HG02885 (cell line): ENCODE results near the gene RPUSD4.

Source experiments
- ATAC-seq: cut with Tn5 transposase; IDR thresholded peaks from one replicate; pipeline ENCODE4 v1.9.1; 2021; ENCODE audit warnings: mild to moderate bottlenecking; ENCODE audit not compliant: unreplicated experiment, poor library complexity

Gene RPUSD4

DNA sequence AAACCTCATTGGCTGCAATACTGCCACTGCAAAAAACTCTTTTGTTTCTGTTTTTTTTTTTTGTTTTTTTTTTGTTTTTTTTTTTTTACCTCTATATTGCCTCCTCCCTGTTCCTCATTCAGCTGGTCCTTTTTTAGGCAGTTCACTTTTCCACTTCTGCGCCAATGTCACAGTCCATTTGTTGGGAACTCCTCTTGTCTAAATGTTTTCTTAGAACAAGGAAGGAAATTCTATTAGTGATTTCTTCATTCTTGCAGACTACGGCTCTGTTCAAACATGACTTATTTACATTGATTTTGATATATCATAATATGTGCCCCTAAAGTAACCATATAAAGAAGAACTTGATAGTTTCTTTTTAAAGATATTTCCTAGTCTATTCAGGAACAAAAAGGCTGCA is 3.0 kb upstream of the RPUSD4 start:
- no peak for ATAC-seq

DNA sequence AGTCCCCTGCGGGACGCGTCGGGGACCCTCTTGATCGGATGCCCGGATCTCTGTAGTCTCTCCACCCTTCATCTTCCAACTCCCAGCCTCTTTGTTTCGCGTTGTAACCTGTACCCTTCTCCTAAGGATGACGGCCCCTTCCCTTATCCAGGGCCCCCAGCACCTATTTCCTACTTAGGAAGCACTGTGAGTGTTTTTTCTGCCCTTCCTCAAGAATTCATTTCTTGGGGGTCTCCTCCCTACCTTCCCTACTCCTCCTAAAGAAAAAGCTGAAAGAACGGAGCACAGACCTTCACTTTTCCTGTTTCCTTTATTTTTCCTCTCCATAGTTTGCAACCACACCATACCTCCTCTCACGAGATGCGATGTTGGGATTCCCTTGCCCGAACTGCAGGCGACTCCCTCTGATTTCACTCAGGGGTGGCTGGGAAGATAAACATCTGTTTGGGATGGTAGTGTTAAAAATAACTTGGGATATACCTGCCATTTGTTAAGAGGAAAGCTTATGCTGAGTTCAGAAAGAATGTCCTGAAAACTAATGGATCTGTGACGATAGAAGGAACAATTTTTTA is 725 bp upstream of the RPUSD4 start:
- no peak for ATAC-seq

DNA sequence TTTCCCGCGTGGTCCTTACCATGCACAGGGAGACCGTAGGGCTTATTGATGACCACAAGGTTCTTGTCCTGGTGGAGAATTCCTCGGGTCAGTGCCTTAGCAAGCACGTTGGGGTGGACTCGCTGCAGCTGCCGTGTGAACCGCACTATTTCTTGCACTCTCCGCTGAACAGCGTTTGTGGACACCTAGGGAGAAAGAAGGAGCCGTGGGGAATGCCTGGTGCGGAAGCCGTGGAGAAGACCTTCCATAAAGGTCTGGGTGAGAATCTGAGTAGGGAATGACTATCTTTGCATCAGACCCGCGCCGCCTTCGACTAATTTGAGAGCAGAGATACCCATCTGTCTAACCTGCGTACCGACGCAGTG is 597 bp downstream of the RPUSD4 start:
- no peak for ATAC-seq

DNA sequence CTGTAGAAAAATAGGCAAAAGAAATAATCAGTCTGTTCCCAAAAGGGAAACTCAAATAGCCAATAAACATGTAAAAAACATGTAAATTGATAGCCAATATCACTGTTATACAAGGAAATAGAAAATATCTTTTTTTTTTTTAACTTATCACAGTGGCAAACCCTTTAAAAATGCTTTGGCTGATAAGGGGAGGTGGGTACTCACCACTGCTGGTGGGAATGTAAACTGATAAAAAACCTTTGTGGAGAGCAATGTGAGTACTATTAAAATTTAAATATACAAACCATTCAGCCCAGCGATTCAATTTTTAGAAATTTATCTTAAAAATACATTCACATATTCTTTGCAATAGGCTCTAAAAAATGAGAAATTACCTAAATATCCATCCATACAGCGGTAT is 3.6 kb downstream of the RPUSD4 start:
- ATAC-seq: no peak

DNA sequence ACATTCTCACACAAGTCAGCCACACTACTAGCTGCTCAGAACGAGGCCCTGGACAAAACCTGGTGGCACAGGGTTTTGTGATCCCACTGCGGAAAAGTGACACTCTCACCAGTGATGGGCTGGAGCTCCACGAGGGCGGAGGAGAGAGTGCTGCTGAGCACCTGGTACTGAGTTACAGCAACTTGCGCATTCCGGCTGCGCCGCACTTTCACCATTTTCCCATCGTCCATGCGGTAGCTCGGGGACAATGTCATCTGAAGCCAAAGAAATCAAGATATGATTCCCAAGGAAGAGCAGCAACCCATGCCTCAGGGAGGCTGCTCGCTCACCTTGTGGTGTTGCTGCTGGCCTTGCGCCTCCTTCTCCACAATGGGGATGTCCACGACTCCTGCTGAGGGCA is 6.1 kb downstream of the RPUSD4 start:
- ATAC-seq: no peak

DNA sequence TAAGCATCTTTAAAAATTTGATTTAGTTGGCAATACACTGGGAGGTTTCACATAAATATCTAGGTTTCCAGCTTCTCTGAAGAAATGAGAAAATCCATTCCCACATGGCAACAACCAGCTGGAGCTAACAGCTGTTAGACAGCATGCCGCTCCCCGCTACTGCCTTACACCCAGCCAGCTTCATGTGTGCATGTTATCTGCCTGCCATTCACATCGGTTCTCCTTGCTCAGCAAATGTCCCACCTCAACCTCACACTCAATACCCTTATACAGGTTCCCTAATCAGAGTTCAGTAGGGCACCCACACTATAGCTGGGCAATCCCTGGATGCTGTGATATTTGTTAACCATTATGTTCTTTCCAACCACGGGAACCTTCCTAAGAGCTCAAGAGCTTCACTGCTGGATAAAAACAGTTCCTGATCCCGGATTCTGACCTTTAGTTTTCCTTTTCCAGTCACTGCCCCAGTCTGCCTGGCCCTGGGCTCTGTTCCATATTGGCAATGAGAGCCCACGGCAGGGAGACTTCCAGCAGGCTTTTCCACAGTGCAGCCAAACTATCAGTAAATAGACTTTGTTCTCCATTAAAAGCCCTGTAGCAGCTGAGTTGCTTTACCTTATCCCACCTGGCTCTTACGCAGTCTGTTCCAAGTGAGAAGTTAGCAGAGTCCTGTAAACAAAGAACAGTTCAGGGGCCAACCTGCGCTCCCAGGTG is 8.6 kb downstream of the RPUSD4 start:
- no peak for ATAC-seq

DNA sequence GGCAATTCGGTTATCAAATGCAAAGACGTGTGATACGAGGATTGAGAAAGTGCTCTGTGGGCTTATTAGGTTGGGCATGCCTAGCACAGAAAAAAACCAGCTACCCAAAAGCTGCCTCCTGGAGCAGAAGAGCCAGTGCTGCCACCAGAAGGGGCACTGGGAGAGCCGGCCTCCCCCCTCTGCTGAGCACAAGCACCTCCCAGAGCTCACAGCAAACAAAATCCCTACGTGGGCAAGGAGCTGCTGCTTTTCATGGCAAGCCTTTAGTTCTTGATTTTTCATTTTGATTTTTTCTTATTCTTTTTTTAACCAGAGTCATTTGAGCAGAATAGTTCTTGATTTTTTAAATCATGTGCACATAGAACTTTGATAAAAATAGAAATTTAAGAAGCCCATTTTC is 12.8 kb downstream of the RPUSD4 start:
- ATAC-seq: no peak

DNA sequence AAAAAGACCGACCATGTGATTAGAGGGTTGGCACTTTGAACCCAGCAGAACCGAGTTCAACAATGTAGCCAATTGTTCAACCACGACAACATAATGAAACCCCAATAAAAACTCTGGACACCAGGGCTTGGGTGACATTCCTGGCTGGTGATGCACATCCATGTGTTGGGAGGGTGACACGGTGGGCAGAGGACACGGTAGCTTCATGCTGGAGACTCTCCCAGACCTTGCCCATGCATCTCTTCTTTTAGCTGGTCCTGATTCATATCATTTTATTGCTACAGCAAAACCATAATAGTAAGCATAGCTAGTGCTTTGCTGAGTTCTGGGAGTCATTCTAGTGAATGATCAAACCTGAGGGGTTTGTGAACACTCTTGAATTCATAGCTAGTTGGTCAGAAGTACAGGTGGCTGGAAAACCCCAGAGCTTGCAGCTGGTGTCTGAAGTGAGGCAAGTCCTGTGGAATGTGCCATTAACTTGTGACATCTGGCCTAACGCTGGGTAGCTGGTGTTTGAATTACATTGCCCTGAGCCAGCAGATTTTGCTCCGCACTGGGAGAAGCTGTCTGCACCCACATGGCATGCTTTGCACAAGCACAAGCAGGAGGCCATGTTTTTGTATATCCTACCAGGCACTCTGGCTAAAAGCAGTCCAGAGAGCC is 14.0 kb downstream of the RPUSD4 start:
- no peak for ATAC-seq

DNA sequence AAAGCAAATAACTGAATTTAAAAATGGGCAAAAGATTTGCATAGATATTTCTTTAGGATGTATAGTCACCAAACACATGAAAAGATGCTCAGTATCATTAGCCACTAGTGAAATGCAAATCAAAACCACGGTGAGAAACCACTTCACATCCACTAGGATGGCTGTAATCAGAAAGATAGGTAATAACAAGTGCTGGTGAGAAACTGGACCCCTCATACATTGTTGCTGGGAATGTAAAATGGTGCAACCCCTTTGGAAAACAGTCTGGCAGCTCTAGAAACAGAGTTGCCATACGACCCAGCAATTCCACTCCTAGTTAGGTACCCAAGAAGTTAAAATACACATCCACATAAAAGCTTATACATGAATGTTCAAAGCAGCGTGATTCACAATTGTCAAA is 16.3 kb downstream of the RPUSD4 start:
- no peak for ATAC-seq

DNA sequence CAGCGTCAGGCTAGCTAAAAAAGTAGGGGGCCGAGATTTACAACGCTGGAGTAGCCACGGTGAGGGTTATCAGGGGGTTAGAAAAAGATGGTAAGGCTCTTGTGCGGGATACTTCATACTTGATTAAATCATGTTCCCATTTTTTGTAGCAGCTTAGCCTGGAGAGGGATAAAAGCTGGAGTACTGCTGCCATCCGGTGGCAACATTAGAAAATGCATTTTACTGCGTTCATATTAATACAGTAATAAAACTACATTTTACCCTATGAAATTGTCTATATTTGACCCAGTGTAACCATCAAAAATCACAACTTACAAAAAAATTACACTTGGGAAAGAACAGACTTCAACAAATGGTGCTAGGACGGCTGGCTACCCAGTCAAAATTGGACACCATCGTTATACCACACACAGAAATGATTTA is 17.3 kb downstream of the RPUSD4 start:
- no peak for ATAC-seq

DNA sequence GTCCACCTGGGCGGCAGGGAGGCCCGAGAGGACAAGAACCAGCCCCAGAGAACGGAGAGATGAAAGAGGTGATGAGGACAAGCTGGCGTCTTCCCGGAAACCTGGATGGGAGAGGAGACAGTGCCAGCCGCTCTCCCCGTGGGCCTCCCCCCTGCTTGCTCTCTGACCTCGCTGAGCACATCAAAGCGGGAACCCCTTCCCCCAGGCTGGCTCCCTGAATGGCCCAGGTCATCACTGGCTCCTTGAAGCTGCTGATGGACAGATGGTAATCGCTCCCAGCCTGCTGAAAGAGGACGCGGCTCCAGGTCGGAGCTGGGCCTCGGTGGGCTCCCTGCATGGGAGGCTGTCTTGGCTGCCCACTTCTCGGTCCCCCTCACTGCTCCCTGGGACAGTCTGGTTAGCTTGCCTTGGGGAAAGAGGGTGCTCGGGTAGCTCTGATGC is 18.4 kb downstream of the RPUSD4 start:
- no peak for ATAC-seq

DNA sequence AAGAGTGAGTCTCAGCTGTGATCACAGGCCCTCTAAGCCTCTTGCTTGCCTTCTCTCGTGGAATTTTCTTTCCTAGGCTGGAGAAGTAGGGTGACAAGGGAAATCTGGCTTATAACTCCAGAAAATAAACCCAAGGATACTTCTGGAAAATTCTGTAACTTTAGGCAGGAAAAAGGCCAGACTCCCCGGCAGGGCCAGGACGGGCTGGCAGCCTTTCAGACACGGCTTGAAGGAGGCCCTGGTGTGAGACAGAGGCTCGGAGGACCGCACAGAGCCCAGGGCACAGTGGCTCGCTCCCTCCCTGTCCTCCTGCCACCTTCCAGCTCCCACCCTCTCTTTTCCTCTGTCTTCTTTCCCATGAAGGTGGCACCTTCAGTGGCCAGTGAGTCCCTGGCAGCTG is 19.1 kb downstream of the RPUSD4 start:
- no peak for ATAC-seq

DNA sequence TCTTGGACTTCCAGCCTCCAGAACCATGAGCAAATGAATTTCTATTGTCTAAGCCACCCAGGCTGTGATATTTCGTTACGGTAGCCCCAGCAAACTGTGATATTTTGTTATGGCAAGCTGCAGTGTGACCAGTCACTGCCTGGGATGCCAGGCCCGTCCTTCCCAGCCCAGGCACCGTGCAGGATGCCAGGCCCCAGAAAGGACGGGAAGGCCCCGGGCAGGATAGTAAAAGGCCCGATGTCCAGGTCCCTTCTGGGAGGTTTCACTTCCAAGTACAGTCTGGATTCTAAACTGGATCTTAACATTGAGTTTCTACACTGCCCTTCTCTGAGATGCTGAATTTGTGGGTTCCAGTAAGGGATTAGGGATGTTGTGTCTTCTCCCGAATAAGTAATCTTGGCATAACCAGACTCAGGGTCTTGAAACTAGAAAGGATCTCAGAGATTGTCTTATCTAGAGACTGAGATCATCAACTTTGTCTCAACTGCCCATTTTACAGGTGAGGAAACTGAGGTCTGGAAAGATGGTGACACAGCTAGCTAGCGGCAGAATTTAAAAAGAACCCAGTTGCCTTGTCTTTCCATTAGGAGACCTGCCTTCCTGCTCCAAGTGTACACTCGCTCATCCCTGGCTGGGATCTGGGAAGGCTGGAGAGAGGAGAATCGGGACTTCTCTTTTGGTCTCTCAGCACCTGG is 19.9 kb downstream of the RPUSD4 start:
- ATAC-seq: no peak

DNA sequence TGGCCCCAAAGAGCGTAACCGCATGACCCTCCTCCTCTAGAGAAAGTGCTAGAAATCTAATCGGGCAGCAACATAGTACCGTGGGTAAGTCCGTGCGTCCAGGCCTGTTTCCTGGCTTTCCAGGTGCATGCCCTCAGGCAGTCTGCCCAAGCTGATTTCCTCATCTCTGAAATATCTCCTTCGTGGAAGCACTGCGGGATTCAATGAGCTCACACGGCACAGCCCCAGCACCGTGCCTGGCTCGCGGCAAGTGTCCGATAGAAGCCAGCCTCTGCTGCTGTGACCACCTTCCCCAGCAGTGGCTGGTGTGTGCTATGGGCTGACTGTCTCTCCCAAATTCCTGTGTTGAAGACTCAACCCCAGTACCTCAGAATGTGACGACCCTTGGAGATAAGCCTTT is 20.7 kb downstream of the RPUSD4 start:
- ATAC-seq: no peak

DNA sequence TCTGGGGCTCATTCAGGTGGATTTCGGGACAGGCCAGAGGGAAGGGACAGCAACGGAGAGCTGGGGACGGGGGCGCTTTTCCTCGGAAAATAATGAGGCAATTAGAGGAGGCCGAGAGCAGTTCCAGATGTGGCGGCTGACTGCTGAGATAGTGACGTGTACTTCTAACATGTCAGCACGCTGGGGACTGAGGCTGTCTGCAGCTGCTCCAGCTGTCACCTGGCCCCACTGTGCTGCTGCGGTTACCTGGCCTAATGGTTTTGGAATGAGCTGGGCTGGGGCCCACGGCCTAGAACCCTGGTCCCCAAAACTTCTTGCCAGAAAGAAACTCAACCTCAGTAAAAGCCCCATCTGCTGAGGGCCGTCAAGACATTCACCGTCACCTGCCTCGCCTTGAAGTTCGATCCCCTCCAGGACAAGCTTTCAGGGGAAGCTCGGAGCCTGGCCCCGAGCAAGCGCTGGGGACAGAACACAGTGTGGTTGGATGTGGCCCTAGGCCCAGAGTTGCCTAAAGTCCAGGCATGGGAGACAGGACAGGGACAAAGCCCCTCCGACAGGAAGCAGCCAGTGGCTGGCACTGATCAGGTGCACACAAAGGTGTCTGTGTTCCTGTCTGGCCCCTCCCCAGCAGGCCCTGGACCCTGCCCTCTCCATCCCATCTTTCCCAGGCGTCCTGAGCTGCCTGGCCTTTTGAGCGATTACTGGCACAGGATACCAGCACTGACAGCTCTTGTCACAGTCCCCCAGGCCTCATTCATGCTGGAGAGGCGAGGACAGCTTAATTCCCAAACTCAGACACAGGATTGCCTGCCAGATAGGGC is 22.1 kb downstream of the RPUSD4 start:
- ATAC-seq: peak; percentile 87

DNA sequence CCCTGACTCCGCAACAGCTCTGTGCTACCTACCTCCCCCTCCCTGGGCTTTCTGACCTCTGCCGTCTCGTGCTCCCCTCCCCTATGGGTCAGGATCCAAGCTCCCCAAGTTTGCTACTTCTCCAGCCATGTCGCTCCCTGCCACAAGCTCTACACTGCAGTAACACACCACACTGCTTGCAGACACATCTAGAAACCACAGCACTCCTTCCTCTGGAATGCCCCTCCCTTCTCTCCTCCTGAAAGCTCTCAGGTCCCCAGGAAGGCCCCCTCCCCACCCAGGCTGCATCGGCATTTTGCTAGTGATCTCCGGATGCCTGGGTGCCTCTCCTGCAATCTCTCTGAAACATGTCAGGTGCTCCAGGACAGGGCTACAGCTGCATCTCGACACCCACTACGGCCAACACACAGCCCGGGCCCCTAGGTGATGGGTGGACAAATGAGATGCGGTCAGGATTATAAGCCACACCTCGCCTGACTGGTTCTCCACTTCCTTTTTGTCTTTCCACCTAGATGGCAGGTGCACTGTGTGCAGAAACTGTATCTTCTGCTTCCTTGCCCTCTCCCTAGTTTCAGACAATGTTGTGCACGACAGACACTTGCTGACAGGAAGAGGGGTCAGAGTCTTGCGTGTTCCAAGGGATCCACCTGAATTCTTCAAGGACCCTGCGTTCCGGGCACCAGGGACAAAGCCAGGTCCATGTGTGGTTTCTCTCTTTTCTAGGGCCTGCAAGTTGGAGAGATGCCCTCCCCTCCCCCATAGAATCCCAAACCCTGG is 22.9 kb downstream of the RPUSD4 start:
- ATAC-seq: peak; percentile 82

DNA sequence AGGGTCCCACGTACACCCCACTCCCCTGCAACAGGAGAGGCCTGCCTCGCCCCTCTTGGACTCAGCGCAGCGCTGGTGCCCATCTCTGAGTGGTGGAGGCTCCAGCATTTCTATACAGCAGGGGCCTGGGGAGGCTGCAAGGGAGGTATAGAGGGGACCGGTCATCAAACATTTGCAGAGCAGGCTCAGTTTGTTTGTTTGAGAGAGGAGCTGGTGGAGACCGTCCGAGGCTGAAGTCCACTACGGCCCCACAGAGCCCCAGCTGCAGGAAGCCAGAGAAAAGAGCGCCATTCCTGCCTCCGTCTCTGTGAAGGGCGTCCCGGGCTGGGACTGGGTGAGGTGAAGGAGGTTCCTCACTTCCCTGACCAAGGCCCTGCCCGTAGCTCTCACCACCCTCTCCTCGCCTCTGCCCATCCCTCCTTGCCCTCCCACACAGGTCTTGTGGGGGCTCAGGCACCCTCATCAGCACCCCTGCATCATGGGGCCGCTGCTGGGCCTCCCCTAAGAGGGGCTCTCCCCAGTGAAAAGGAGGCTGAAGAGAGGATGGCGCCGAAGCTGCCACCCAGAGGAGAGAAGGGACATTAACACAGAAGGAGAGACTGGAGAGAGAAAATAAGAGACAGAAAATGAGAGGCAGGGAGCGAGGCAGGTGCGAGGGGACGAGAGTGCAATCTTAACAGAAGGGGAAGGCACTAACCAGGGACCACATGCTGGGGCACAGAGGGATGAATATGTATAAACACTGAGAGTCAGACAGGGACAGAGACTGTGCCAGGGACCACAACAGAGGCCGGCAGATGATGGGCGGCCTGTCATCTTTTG is 24.5 kb downstream of the RPUSD4 start:
- ATAC-seq: no peak

DNA sequence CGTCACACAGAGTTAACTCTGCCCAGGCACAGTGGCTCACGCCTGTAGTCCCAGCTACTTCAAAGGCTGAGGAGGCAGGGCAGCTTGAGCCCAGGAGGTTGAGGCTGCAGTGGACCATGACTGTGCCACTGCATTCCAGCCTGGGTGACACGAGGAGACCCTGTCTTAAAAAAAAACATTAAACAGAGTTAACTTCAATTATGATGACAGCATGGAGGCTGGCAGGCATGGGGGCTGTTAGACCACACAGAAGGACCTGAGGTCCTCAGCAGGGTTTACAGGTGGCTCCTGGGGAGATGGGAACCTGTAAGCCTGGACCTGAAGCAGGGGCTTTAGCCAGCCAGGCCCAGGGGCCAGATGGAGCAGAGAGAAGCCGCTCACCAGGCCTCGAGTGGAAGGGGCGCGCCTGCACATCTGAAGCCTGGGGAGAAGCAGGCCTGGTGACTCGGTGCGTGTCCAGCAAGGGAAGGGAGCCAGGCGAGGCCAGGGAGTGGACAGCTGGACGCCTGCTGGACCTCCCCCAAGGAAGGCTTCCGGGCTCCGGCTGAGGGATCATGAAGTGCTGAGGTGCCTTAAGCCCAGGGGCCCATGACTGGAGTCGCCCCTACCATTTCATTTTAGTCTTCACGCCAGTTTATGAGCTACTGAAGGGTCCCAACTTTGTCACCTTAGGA is 25.3 kb downstream of the RPUSD4 start:
- ATAC-seq: no peak
